Stimulated activated CD4-positive, alpha-beta T cell treated with anti-CD3 and anti-CD28 coated beads, Interleukin-1b, Interleukin-23, amount 100 ng/mL, for 24 hours (primary cell): ENCODE data around the gene ZNF428.
"Not testable (repeated sequence)": the region's sequence is repeated elsewhere in the genome, so short reads cannot be mapped to it uniquely, and the experiment has no call there.

Experiments
- DNase-seq, 4 experiments: peaks; one replicate each; pipeline ENCODE4 v3.0.0-alpha.2; 2020; ENCODE audit warnings: low read depth in 4 of 4, low spot score in 1 of 4

ZNF428 gene

GRCh38 chr19:43594710-43595604 is 24.5 kb downstream of the ZNF428 start:
- peak in 3 of 4 experiments; percentile 29 to 60 (median 52) for DNase-seq

GRCh38 chr19:43594081-43594697 is 25.2 kb downstream of the ZNF428 start:
- DNase-seq = no peak

- no peak for DNase-seq
Measured at GRCh38 chr19:43592800-43593350, 26.6 kb downstream of the ZNF428 start.

- DNase-seq = no peak
Measured at GRCh38 chr19:43591904-43592772, 27.3 kb downstream of the ZNF428 start.

DNA sequence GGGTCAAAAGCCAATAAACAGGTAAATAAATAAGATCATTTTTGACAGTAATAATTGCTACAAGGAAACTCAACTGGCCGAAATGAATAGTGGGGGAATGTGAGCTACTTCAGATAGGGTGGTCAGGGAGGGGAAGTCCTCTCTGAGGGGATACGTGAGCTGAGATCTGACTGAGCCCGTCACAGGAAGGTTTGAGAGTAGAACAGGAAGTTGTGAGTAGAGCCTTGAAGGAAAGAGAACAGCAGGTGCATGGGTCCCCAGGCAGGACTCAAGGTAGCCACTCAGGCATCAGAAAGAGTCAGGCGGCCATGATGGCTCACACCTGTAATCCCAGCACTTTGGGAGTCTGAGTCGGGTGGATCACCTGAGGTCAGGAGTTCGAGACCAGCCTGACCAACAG is 29.8 kb downstream of the ZNF428 start:
- no peak for DNase-seq

- DNase-seq = no peak
Measured at GRCh38 chr19:43589277-43589676, 30.2 kb downstream of the ZNF428 start.

- not testable (repeated sequence) for DNase-seq
Measured at GRCh38 chr19:43587029-43587428, 32.4 kb downstream of the ZNF428 start.

- DNase-seq = no peak
Measured at GRCh38 chr19:43586346-43586745, 33.1 kb downstream of the ZNF428 start.

GRCh38 chr19:43584484-43584883 is 34.9 kb downstream of the ZNF428 start:
- no peak for DNase-seq

DNA sequence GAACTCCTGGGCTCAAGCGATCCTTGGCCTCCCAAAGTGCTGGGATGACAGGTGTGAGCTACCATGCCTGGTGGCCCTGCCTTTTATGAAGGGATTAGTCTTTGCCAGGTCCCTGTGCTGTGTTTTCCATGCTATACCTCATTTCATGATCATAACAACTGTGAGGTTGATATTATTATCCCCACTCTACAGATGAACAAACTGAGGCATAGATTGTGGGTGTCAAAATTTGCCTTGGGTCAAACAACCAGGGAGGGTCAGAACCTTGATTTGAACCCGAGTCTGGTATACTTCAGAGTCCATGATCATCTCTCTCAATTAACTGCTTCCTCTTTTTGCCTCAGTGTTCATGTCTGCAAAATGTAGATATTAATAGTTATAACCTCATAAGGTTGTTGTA is 36.9 kb downstream of the ZNF428 start:
- no peak for DNase-seq

DNA sequence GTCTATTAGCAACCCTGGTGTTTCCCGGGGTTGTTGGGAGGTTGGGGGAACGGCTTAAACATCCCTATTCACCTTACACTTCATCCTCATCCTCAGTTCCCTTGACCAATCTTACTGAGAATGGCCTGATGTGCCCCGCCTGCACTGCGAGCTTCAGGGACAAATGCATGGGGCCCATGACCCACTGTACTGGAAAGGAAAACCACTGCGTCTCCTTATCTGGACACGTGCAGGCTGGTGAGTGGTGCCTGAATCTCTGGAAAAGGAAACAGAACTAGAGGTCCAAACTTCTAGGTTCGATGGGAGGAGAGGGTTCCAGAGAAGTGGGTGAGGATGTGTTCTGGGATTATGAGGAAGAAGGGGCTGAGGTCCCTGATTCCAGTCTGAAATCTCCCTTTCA is 38.0 kb downstream of the ZNF428 start:
- no peak for DNase-seq

DNA sequence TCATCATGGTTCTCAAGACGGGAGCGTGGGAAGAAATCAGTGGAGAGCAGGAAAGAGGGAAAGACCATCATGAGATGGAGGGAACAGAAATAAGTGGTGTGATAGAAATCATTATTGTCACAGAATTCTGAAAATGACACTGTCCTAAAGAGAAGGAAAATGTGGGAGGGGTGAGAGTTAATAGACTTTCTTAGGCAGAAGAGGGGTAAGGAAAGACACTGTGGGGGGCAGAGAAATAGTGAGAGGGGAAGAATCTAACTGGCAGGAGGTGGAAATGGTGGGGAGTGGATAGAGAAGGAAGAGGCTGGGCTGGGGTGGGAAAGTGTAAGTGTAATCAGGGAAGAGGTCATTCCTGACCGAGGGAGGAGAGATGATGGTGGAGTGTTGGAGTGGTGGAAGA is 40.6 kb downstream of the ZNF428 start:
- DNase-seq = no peak

DNA sequence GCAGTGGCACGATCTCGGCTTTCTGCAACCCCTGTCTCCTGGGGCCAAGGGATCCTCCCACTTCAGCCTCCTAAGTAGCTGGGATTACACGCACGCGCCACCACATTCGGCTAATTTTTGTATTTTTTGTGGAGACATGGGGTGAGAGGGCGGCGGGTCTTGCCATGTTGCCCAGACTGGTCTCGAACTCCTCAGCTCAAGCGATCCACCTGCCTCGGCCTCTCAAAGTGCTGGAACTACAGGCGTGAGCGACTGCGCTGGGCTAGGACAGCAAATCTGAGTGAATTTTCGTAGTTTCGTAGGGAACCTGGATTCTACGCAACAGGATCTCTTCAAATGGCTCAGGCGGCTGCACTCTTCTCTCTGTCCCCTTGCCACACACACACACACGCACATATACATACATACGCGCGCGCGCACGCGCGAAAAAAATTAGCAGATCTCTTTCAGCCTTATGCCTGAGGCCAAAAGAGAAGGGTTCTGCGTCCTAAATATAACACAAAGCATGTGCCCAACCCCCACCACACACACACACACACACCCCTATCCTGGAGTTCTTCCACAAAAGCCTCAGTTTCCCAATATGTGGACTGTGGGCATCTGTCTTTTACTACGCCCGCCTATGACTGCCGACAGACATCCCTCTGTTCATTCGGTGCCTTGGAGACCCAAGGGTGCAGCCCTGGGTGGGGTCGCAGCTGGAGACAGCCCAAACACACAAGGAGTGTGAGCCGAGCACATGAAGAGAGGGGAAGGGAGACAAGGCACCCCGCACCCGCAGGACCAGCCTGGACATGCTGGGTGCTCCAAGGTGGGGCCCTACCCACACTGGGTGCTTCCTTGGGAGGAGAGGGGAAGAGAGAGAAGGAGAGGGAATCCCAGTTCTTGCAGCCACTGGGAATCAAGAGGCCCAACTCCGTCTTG is 43.2 kb downstream of the ZNF428 start:
- DNase-seq = no peak

DNA sequence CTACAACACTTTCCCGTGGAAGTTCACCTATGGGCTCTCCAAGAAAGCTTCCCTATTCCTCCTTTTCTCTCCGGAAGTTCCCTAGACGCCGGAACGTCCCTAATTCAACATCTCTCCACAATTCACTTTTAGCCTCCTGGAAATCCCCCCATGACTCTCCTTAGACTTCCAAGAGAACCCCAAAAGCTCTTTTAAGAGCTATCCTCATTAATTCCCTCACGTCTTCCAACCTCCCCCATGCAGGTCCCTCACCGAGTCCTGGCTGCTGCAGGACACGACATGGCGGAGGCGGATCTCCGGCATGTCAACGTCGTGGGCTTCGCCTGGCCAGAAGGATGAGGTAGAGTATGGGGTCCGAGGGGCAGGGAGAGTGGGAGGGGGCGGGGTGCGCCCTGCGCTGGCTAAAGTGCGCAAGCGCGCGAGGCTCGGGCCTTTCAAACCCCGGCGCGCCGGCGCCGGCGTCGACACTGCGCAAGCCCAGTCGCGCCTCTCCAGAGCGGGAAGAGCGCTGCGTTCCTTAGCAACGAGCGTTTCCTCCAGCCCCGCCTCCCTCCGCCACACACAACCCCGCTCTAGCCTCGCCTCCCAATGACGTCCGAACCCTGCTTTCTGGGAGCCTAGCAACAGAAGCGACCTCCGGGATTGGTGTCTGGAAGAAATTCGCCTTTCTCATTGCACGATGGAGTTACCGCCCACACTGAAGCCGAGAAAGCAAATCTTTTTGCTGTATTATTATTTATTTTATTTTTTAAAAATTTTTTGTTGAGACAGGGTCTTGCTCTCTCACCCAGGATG is 44.1 kb downstream of the ZNF428 start, which contains the start of the genes PINLYP and XRCC1:
Gene PINLYP, plus strand, starts transcription at position 646 of the 795 bp plus-strand sequence. CDS start 1,391 bp downstream, outside the sequence.
Gene XRCC1, minus strand, starts transcription at position 372 of the 795 bp plus-strand sequence. Its CDS starts 69 bp downstream, at position 303.
- DNase-seq = peak; percentile 82 to 97 (median 93)

DNA sequence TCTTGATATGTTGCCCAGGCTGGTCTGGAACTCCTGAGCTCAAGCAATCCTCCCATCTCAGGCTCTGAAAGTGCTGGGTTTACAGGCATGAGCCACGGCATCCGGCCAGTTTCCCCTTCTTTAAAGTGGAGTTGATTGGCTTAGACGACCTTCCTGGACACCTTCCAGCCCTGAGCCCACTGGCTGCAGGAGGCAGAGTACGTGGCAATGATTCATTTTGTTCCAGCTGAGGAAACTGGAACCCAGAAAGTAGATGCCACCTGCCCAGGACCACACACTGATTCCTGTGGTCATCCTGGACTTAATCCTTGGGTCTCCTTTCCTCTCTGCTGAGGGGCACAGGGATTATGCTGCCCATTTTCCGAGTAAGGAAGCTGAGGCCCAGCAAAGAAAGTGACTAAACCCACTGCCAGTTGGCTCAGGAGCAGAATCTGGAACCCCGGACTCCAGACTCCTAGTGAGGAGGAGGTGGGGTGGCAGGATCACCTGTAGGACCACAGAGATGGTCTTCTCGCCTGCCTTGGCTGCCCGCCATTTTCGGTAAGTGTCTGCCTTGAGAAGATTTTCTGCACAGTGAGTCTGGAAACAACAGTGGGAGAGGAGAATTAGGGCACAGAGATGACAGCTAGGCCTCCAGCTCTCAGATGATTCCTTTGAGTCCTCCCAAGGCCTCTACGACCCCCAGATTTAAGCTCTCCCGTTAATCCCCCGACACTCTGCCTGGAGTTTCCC is 44.8 kb downstream of the ZNF428 start:
- DNase-seq = no peak

DNA sequence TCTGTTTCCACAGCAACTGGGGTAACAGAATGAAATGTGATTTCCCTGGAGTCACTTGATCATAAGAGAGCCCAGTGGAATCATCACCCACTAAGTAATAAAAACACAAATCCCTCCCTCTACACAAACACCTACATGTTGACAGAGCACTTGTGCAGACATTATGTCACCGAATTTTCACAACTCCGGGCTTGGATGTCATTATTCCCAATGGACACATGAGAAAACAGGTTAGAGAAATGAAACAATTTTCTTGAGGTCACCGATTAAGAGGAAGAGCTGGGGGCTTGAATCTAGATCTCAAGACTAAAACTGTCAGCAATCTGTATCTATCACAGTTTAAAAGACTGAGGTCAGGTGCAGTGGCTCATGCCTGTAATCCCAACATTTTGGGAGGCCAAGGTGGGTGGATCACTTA is 47.2 kb downstream of the ZNF428 start:
- no peak for DNase-seq

GRCh38 chr19:43570174-43570791 is 49.1 kb downstream of the ZNF428 start:
- no peak for DNase-seq

DNA sequence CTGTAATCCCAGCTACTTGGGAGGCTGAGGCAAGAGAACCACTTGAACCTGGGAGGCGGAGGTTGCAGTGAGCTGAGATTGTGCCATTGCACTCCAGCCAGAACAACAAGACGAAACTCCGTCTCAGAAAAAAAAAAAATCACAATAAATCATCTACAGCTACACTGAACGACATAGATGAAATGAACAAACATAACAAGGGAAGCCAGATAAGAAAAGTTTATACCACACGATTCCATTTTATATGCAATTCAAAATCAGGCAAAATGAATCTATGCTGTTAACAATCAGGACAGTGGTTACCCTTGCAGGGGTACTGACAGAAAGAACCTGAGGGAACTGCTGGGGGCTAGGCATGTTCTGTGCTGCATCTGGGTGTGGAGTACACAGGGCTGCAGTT is 49.8 kb downstream of the ZNF428 start:
- DNase-seq = no peak
